ENCODE results near the gene MAP2K5. TPM values are rescaled to one million over a fixed set of nuclear protein-coding genes. Genes with fewer than 3 reads are reported as not detected.

Gene MAP2K5
- total RNA-seq, 2 experiments from 2014 or later: 22.2 to 27.9 TPM

DNA sequence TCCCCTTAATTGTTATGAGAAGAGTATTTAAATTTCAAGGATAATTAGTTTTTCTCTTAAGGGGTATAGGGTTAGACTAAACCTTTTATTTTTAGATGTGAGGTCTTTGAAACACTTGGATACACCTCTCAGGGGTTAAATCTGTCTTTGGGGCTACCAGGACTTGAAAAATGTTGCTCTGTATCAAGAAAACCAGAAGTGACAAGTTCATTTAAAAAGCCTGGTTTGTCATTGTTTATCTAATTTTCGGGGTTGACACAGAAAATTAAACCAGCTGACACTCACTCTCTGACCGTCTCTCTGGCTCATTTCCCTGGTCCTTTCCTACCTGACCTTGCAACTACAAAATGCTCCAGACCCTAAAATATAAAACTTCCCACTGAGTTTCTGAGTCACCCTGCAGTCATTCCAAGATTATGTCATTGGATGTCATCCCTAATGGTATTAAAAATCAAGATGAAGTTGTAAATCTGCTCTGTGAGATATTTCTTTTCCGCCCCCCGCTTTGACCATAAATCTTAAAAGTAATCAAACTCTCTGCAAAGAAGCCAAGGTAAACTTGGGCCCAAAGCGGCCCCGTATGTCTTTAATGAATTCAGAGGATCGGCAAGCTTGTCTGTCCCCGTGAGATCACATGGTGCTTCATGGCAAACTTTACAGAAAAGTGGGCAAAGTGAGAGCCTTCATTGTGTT, 249.9 kb downstream of the MAP2K5 start:
- H3K4me3 Mint-ChIP-seq: no peak overlapping the region
- H3K36me3 Mint-ChIP-seq (ENCODE audit: low read depth): peaks cover 66% of the 10 kb centered on the region
- Histone ChIP-seq H3K27me3 (ENCODE audit: control insufficient read depth in 1 of 2, insufficient read depth in 2 of 2, low read length in 2 of 2) (no peaks in the 10 kb centered on the region), H3K4me3 (ENCODE audit: low read length) (no peak overlapping the region), H3K36me3 (ENCODE audit: insufficient read depth, low read length) (no peaks in the 10 kb centered on the region), H3K27ac (ENCODE audit: low read depth in 1 of 2, low read length in 2 of 2) (no peak overlapping the region), H3K9me3 (ENCODE audit: control insufficient read depth in 1 of 2, insufficient read depth in 1 of 2, low read length in 2 of 2) (peaks cover 8 to 11% of the 10 kb centered on the region in 2 experiments), H3K4me1 (ENCODE audit: insufficient read depth, low read length) (no peaks in the 10 kb centered on the region)
- no peak for ATAC-seq (ENCODE audit: poor library complexity)
- H3K27ac Mint-ChIP-seq: no peak overlapping the region
- CTCF ChIA-PET: no interaction called here
- intact Hi-C loops (cut with DNase I, micrococcal nuclease): no loop called here
- H3K27me3 Mint-ChIP-seq: no peaks in the 10 kb centered on the region
- no peak for DNase-seq
- POLR2A ChIA-PET: no interaction called here
- H3K4me1 Mint-ChIP-seq (ENCODE audit: low read depth): no peaks in the 10 kb centered on the region
- peaks cover 5% of the 10 kb centered on the region for H3K9me3 Mint-ChIP-seq
- TF ChIP-seq, protein P1, sequence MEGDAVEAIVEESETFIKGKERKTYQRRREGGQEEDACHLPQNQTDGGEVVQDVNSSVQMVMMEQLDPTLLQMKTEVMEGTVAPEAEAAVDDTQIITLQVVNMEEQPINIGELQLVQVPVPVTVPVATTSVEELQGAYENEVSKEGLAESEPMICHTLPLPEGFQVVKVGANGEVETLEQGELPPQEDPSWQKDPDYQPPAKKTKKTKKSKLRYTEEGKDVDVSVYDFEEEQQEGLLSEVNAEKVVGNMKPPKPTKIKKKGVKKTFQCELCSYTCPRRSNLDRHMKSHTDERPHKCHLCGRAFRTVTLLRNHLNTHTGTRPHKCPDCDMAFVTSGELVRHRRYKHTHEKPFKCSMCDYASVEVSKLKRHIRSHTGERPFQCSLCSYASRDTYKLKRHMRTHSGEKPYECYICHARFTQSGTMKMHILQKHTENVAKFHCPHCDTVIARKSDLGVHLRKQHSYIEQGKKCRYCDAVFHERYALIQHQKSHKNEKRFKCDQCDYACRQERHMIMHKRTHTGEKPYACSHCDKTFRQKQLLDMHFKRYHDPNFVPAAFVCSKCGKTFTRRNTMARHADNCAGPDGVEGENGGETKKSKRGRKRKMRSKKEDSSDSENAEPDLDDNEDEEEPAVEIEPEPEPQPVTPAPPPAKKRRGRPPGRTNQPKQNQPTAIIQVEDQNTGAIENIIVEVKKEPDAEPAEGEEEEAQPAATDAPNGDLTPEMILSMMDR (IDR thresholded peaks at IDR 0.05): no peak

DNA sequence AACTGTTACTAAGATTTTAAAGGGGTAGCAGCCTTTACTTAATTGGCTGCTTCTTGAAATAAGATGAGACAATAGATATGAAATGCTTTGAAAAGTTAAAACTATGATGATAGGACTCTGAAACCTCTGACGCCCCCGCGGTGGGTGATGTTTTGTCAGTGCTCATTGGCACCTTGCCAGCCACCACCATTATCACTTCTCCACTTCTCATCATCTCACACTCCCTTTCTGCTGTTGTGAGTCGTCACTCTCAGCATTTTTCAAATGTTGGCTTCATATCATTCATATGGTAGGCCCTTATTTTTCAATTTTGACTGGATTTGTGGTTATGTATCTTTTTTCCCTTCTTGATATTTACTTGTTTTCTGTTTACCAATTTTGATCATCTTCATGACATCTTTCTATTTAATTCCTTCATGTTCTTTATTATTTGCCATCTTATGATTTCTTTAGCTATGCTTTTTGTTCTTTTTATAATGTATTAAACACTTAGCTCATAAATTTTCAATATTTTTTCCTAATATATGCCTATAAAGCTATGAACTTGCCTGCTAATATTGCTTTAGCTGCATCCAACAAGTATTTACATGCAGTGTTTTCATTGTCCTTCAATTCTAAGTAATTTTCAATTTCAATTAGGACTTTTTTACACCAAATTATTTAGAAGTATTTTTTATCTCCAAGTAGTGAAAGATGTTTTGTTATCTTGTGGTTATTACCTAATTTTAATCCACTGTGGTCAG, 252.5 kb downstream of the MAP2K5 start:
- no peak overlapping the region for H3K27ac ChIP-seq (ENCODE audit: low read depth in 1 of 2, low read length in 2 of 2)
- H3K36me3 ChIP-seq (ENCODE audit: insufficient read depth, low read length): peaks cover 4% of the 10 kb centered on the region
- Mint-ChIP-seq H3K27me3 (no peaks in the 10 kb centered on the region), H3K27ac (no peak overlapping the region), H3K4me3 (no peak overlapping the region), H3K36me3 (ENCODE audit: low read depth) (peaks cover 60% of the 10 kb centered on the region), H3K9me3 (peaks cover 5% of the 10 kb centered on the region), H3K4me1 (ENCODE audit: low read depth) (no peaks in the 10 kb centered on the region)
- peaks cover 8 to 11% of the 10 kb centered on the region in 2 experiments for H3K9me3 ChIP-seq (ENCODE audit: control insufficient read depth in 1 of 2, insufficient read depth in 1 of 2, low read length in 2 of 2)
- ATAC-seq (ENCODE audit: poor library complexity): no peak
- H3K4me3 ChIP-seq (ENCODE audit: low read length): no peak overlapping the region
- POLR2A ChIA-PET: no interaction called here
- CTCF ChIA-PET: no interaction called here
- intact Hi-C loops (cut with DNase I, micrococcal nuclease): no loop called here
- H3K4me1 ChIP-seq (ENCODE audit: insufficient read depth, low read length): no peaks in the 10 kb centered on the region
- H3K27me3 ChIP-seq (ENCODE audit: control insufficient read depth in 1 of 2, insufficient read depth in 2 of 2, low read length in 2 of 2): no peaks in the 10 kb centered on the region
- DNase-seq: no peak
- TF ChIP-seq, protein P1 (IDR thresholded peaks at IDR 0.05): no peak

DNA sequence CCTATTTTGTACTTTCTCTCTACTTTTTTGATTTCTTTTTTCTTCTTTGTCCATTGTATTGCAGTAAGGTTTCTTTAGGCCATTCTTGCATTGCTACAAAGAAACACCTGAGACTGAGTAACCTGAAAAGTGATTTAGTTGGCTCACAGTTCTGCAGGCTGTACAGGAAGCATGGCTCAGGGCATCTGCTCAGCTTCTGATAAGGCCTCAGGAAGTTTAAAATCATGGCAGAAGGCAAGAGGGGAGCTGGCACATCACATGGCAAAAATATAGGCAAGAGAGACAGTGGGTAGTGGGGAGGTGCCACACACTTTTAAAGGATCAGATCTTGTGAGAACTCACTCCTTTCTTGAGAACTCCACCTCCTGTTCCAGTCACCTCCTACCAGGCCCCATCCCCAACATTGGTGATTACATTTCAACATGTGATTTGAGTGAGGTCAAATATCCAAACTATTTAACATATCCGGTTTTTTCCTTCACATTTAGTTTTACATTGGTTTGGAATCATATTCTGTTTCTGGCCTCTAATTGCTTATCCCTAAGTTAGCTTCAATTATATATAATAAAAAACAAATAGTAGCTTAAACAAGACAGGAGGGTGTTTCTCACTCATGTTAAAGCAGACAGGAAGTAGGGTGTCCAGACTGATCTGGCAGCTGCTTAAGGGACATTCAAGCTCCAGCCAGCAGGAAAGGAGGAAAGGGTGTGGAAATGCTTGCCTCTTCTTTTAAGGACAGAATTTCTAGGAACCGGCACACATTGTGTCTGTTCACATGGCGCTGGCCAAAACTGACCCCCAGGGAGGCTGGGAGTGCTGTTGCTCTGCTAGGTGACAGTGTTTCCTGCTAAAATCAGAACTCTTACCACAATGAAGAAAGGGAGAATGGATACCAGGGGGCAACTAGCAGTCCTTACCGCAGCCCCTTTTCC, 254.0 kb downstream of the MAP2K5 start:
- Mint-ChIP-seq H3K27ac (no peak overlapping the region), H3K27me3 (no peaks in the 10 kb centered on the region), H3K36me3 (ENCODE audit: low read depth) (peaks cover 50% of the 10 kb centered on the region), H3K4me3 (no peak overlapping the region), H3K9me3 (peaks cover 5% of the 10 kb centered on the region), H3K4me1 (ENCODE audit: low read depth) (no peaks in the 10 kb centered on the region)
- H3K9me3 ChIP-seq (ENCODE audit: control insufficient read depth in 1 of 2, insufficient read depth in 1 of 2, low read length in 2 of 2): peaks cover 8 to 11% of the 10 kb centered on the region in 2 experiments
- H3K27me3 ChIP-seq (ENCODE audit: control insufficient read depth in 1 of 2, insufficient read depth in 2 of 2, low read length in 2 of 2): no peaks in the 10 kb centered on the region
- peaks cover 4% of the 10 kb centered on the region for H3K36me3 ChIP-seq (ENCODE audit: insufficient read depth, low read length)
- no peaks in the 10 kb centered on the region for H3K4me1 ChIP-seq (ENCODE audit: insufficient read depth, low read length)
- H3K27ac ChIP-seq (ENCODE audit: low read depth in 1 of 2, low read length in 2 of 2): no peak overlapping the region
- POLR2A ChIA-PET: no interaction called here
- intact Hi-C loops (cut with DNase I, micrococcal nuclease): no loop called here
- no peak for ATAC-seq (ENCODE audit: poor library complexity)
- CTCF ChIA-PET: no interaction called here
- no peak overlapping the region for H3K4me3 ChIP-seq (ENCODE audit: low read length)
- TF ChIP-seq, protein P1 (IDR thresholded peaks at IDR 0.05): no peak
- DNase-seq: no peak

Data from CD4-positive, alpha-beta T cell (primary cell).